Gastrocnemius medialis (tissue), 4 donors: ENCODE results near the gene LRRC3. TPM values are rescaled to one million over a fixed set of nuclear protein-coding genes. Genes with fewer than 3 reads are reported as not detected.

ENCODE experiments used
- ATAC-seq, 2 donors: fragments of 150-250 bp; one replicate each; pipeline ENCODE4 v1.9.1; 2016
- DNase-seq, 2 donors: peaks; one replicate each; pipeline ENCODE4 v3.0.0-alpha.2; 2019
- H3K27ac ChIP-seq, 4 donors: fragments of 200-600 bp; sonication (generic); 1 replicate in 1 of 4; 2 replicates in 3 of 4; pipeline ENCODE4 v1.5.1; 2016 to 2018; ENCODE audit warnings: mild to moderate bottlenecking in 2 of 4, moderate library complexity in 1 of 4
- H3K27me3 ChIP-seq, 3 donors: fragments of 200-600 bp; sonication (generic) in 2 of 3; 1 replicate in 1 of 3; 2 replicates in 2 of 3; pipeline versions ENCODE4 v1.5.1 to v1.6.0; 2016 to 2019; ENCODE audit warnings: mild to moderate bottlenecking in 1 of 3, moderate library complexity in 1 of 3
- H3K36me3 ChIP-seq, 2 donors: fragments of 200-600 bp; sonication (generic) in 1 of 2; one replicate each; pipeline ENCODE4 v1.5.1; 2017 to 2018
- H3K4me1 ChIP-seq, 2 donors: fragments of 200-600 bp; sonication (generic) in 1 of 2; one replicate each; pipeline ENCODE4 v1.5.1; 2016 to 2017; ENCODE audit warnings: mild to moderate bottlenecking in 2 of 2
- H3K4me3 ChIP-seq, 4 donors: fragments of 200-600 bp; sonication (generic) in 3 of 4; 1 replicate in 1 of 4; 2 replicates in 3 of 4; pipeline ENCODE4 v1.5.1; 2016 to 2019; ENCODE audit warnings: mild to moderate bottlenecking in 2 of 4
- H3K9me3 ChIP-seq, 3 donors: fragments of 200-600 bp; sonication (generic) in 2 of 3; 1 replicate in 1 of 3; 2 replicates in 2 of 3; pipeline ENCODE4 v1.5.1; 2016 to 2019
- POLR2A ChIP-seq, 2 donors: fragments of 450-650 bp; IDR thresholded peaks; one replicate each; pipeline ENCODE4 v1.6.1; 2017; ENCODE audit warnings: antibody characterized with exemption in 2 of 2, mild to moderate bottlenecking in 2 of 2, moderate library complexity in 2 of 2
- in situ Hi-C, 4 donors: fragments of 200-750 bp; cut with MboI; loops; one replicate each; pipeline versions ENCODE4 v1.15.0 to v1.8.0; 2017; ENCODE audit warnings: low sequenced_read_pairs in 4 of 4
- intact Hi-C: fragments of 100-400 bp; cut with DNase I; formaldehyde crosslinking; loops from one replicate; pipeline ENCODE4 v1.15.1; 2023; ENCODE audit warnings: low total_unique reads
- total RNA-seq, 4 donors: library from RNA; depleted of rRNA; stranded (reverse); fragments of >200 nt; gene quantifications; one replicate each; pipeline versions ENCODE4 v1.1.0 to v1.2.3, GENCODE V29; 2016
- TF ChIP-seq, protein P1 (sequence below), 5 experiments: fragments of 450-650 bp in 3 of 5; fragments of 200-600 bp in 2 of 5; sonication (generic) in 2 of 5; IDR thresholded peaks in 4 of 5; conservative IDR thresholded peaks in 1 of 5; 1 replicate in 4 of 5; 2 replicates in 1 of 5; pipeline ENCODE4 v1.5.1; 2016 to 2019; ENCODE audit warnings: antibody characterized with exemption in 5 of 5, mild to moderate bottlenecking in 3 of 5, moderate library complexity in 3 of 5

Gene LRRC3, protein sequence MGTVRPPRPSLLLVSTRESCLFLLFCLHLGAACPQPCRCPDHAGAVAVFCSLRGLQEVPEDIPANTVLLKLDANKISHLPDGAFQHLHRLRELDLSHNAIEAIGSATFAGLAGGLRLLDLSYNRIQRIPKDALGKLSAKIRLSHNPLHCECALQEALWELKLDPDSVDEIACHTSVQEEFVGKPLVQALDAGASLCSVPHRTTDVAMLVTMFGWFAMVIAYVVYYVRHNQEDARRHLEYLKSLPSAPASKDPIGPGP
- under 1 TPM; 0.36 to 0.70 (median 0.55) TPM for total RNA-seq

DNA sequence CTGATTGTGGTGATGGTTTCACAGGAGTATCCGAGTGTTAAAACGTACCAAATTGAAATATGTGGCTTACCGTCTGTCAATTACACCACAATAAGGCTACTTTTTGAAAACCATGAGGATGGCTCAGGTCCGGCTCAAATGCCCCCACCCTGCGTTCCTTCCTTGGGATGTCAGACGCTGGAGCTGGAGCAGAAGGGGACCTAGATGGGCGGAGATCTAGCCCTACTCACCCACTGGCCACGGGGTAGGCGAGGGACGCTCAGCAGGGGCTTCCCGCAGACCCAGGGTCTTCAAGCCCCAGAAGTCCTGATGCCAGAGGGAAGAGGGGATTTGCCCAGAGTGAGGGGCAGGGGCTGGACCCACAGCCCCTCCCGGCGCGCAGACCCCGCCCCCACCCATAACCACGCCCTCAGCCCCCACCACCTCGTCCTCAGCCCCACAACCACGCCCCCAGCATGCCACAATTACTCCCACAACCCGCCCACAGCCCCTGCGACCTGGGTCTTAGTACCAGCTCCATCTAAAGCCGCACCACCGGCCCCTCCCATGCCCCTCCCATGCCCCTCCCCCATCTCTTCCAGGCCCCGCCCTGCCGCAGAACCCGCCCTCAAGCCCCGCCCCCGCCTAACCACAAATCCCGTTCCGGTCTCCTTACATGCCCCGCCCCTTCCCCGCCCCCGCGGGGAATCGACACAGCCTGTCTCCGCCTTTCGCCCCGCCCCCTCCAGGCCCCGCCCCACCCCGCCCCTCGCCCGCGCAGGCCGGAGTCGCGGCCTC lies at the start of gene LRRC3:
Gene LRRC3 (plus strand): TSS at position 764 of the 777 bp plus-strand sequence. CDS start 1,135 bp downstream, outside the sequence.
- peaks cover 12 to 31% (median 13%) of the 10 kb centered on the region in 3 donors for H3K27me3 ChIP-seq
- H3K36me3 ChIP-seq: no peaks in the 10 kb centered on the region
- TF ChIP-seq, protein P1, sequence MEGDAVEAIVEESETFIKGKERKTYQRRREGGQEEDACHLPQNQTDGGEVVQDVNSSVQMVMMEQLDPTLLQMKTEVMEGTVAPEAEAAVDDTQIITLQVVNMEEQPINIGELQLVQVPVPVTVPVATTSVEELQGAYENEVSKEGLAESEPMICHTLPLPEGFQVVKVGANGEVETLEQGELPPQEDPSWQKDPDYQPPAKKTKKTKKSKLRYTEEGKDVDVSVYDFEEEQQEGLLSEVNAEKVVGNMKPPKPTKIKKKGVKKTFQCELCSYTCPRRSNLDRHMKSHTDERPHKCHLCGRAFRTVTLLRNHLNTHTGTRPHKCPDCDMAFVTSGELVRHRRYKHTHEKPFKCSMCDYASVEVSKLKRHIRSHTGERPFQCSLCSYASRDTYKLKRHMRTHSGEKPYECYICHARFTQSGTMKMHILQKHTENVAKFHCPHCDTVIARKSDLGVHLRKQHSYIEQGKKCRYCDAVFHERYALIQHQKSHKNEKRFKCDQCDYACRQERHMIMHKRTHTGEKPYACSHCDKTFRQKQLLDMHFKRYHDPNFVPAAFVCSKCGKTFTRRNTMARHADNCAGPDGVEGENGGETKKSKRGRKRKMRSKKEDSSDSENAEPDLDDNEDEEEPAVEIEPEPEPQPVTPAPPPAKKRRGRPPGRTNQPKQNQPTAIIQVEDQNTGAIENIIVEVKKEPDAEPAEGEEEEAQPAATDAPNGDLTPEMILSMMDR (IDR thresholded peaks at IDR 0.05 in 4 of 5, conservative IDR thresholded peaks at IDR 0.05 in 1 of 5): no peak
- TF ChIP-seq POLR2A (IDR thresholded peaks at IDR 0.05): no peak
- in situ Hi-C loops (no loop called here), intact Hi-C loops (no loop called here)
- DNase-seq (peak; percentile 39 to 50), ATAC-seq (peak in 1 of 2 donors; percentile 47)
- no peak within 1 kb of the TSS for H3K27ac ChIP-seq
- no peaks in the 10 kb centered on the region for H3K9me3 ChIP-seq
- H3K4me3 ChIP-seq: peak within 1 kb of the TSS; percentile 52 to 61 (median 52)
- H3K4me1 ChIP-seq: no peaks in the 10 kb centered on the region

DNA sequence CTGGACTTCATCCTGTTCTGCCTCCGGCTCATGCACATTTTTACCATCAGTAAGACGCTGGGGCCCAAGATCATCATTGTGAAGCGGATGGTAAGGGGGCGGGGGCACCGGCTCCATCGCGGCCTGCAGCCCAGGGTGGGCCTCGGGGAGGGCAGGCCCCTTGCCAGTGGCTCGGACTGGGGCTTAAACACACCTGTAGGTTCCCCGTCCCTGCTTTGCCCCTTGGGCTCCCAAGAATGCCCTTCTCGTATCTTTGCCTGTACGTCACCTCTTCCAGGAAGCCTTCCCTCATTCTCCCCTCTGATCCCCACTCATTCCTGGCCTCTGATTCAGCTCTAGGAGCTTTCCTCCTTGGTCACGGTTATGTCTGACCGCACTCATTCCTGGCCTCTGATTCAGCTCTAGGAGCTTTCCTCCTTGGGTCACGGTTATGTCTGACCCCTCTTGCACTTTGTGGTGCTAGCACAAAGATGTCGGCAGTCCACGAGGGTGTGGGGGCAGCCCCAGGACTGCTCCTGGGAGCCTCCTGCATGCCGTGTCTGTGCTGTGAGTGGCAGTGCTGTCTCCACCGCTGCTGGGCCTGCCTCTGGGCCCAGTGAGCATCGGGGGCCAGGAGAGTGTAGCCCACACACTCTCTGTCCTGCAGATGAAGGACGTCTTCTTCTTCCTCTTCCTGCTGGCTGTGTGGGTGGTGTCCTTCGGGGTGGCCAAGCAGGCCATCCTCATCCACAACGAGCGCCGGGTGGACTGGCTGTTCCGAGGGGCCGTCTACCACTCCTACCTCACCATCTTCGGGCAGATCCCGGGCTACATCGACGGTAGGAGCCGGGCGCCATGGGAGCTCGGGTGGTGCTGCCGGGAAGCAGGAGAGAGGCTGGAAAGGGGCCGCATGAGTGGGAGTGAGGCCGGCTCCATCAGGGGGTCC lies 49.1 kb upstream of the LRRC3 start:
- Histone ChIP-seq H3K36me3 (no peaks in the 10 kb centered on the region), H3K27ac (no peak overlapping the region), H3K9me3 (no peaks in the 10 kb centered on the region), H3K27me3 (no peaks in the 10 kb centered on the region), H3K4me3 (no peak overlapping the region), H3K4me1 (no peaks in the 10 kb centered on the region)
- intact Hi-C loops (no loop called here), in situ Hi-C loops (no loop called here)
- TF ChIP-seq, protein P1 (IDR thresholded peaks at IDR 0.05 in 4 of 5, conservative IDR thresholded peaks at IDR 0.05 in 1 of 5): no peak
- no peak for TF ChIP-seq POLR2A (IDR thresholded peaks at IDR 0.05)
- peak in 1 of 2 donors; percentile 7 for DNase-seq
- no peak for ATAC-seq

DNA sequence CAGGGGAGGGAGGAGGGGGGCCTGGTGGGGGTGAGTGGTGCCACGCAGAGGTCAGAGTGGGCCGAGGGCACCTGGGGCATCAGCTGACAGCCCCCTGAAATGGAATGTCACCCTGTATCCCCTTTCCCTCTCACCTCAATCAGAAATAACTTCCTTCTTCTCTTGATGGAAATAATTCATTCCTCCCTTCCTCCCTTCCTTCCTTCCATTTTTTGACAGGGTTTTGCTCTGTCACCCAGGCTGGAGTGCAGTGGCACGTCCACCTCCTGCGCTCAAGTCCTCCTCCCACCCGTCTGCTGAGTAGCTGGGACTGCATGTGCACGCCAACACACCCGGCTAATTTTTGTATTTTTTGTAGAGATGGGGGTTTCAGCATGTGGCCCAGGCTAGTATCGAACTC lies 48.4 kb upstream of the LRRC3 start:
- Histone ChIP-seq H3K9me3 (no peaks in the 10 kb centered on the region), H3K4me3 (no peak overlapping the region), H3K4me1 (no peaks in the 10 kb centered on the region), H3K27me3 (no peaks in the 10 kb centered on the region), H3K27ac (no peak overlapping the region), H3K36me3 (no peaks in the 10 kb centered on the region)
- ATAC-seq: no peak
- intact Hi-C loops (no loop called here), in situ Hi-C loops (no loop called here)
- DNase-seq: peak in 1 of 2 donors; percentile 2
- TF ChIP-seq POLR2A (IDR thresholded peaks at IDR 0.05): no peak
- TF ChIP-seq, protein P1 (IDR thresholded peaks at IDR 0.05 in 4 of 5, conservative IDR thresholded peaks at IDR 0.05 in 1 of 5): no peak

DNA sequence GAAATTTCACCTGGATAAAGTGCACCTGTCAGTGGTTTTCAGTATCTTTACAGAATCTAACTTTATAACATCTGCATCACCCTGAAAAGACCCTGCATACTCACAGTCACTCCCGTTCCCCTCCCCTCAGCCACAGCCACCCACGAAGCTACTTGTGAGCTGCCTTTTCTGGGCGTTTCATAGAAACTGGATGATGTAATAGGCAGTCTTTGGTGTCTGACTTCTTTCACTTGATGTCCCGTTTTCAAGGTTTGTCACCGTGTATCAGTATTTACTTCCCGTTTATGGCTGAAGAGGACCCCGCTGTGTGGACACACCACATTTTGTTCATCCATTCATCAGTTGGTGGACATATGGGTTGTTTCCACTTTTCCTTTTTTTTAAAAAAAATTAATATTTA lies 47.8 kb upstream of the LRRC3 start:
- no peaks in the 10 kb centered on the region for H3K4me1 ChIP-seq
- in situ Hi-C loops: no loop called here
- no peaks in the 10 kb centered on the region for H3K36me3 ChIP-seq
- ATAC-seq (no peak), DNase-seq (no peak)
- intact Hi-C loops: no loop called here
- no peaks in the 10 kb centered on the region for H3K27me3 ChIP-seq
- H3K27ac ChIP-seq: no peak overlapping the region
- no peak for TF ChIP-seq POLR2A (IDR thresholded peaks at IDR 0.05)
- TF ChIP-seq, protein P1 (IDR thresholded peaks at IDR 0.05 in 4 of 5, conservative IDR thresholded peaks at IDR 0.05 in 1 of 5): no peak
- no peak overlapping the region for H3K4me3 ChIP-seq
- H3K9me3 ChIP-seq: no peaks in the 10 kb centered on the region
